ENCODE results near the gene SERPIND1. TPM values are rescaled to one million over a fixed set of nuclear protein-coding genes. Genes with fewer than 3 reads are reported as not detected.

SERPIND1 gene
- polyA plus RNA-seq, 1 donor = not detected

DNA sequence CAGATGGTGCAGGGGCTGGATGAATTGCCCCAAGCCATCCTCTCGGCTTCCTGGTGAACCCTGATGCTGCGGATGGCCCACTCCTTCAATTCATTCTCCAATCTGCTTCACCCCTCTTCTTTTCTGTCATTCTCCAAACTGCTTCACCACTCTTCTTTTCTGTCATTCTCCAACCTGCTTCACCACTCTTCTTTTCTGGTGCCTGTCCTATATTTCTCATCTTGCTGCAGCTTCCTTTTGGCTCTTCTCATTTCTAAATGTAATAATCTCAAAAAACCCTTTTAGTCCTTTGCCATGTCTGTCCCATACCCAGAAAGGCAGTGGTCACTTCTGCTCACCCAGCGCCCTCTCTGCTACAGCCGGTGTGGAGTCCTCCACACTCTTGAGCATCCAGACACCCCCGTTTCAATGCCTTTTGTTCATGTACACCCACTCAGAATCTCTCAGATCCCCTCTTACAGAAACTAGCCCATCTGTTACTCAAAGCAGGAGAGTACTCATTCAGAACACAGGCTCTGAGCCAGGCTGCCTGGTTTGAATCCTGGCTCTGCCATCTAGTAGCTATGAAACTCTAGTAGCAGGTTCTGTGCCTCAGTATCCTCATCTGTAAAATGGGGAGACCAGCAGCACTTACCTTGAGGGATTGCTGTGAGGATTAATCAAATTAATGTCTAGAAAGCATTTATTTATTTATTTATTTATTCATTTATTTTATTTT is 14.9 kb downstream of the SERPIND1 start:
- no peak for DNase-seq (ENCODE audit: low read depth)

DNA sequence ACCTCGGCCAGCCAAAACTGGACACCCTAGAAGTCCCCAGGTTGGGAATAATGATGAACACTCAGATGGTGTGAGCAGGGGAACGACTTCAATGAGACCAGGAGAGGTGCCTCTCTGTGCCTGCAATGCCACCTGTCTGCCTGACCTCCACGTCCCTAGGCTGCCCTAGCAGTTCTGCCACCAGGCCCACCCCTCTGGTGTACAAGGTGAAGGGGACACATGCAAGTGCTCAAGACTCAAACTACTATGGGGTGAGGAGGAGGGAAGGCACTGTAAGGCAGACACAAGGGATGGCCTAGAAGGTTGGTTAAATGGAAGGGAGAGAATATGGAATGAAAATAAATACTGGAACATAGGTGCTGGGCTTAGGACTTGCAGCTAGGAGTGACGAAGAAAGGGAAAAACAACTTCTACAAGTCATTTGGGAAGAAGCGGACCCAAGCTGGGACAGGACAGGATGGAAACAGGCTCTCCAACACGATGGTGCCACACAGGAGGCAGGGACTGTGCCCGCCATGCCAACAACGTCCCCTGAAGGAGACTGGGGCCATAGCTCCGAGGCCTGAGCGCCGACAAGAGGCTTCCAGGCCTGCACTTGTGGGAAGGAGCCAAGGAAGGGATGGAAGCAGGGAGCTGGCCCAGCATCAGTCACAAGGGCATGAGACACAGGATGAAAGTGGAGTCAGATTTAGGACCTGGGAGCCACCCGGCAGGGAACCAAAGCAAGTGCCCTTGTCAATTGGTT is 18.5 kb downstream of the SERPIND1 start:
- DNase-seq (ENCODE audit: low read depth) = no peak

DNA sequence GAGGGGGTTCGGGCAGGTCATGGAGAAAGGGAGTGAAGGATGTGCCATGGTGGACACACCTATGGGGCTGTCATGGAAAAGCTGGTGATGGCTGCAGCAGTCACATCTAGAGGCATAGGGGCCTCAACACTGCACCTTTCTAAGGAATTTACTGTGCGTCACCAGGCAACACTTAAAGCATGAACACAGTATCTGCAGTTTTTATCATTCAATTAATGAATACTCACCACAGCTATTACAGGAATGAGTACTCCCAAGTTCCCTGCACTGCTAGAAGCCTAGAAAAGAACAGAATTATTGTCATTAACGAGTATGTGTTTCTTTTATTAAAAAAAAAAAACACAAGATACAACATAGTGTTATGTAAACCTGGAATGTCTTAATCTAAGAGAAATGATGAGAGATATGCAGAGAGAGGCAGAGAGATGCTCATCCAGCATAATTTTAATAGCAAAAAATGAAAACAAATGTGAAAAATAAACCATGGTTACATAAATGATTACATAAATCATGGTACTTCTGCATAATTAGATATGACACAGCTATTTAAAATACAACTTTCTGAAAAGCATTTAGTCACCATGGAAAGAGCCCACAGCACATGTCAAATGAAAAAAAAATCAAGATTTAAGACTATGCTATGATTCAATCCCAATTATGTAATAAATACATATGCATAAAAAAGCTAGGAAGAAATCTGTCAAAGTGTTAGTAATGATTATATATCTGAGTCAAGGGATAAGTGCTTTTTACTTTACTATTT is 19.2 kb downstream of the SERPIND1 start:
- no peak for DNase-seq (ENCODE audit: low read depth)

DNA sequence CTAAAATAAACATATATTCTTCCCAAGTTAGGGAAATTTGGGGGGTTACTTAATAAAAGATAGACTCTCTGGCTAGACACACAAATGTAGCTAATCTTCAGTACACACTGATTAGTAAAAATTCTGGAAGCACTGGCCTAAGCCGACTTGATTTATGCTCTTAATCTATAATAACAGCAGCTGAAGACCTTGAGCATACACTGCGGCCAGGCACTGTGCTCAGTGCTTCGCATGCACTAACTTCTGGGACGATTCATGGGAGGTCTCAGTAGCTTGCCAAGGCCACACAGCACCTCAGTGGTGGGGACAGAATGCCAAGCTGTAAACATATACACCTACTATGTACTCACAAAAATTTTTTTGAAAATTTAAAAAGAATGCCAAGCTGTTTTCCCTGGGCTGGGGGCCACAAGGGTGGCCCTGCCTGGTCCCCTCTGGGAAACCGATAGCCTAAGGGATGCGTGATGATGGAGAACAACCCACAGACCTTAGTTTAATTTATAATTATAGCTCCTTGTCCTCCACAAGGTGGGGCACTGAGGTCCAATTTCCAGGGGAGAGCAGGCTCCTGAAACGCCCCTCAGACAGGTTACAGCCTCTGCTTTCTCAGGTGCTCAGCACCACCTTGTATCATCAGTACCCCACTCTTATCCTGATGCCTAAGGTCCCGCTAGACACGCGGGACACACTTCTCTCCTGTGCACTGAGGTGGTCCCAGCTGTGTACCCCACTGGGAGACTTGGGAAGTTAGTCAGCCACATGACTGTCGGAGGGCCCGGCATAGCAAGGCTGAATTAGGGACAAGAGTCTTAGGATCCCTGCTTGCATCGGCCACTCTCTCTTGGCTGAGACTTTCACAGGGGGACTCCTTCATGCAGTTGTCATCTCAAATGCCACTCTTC is 20.1 kb downstream of the SERPIND1 start:
- no peak for DNase-seq (ENCODE audit: low read depth)

DNA sequence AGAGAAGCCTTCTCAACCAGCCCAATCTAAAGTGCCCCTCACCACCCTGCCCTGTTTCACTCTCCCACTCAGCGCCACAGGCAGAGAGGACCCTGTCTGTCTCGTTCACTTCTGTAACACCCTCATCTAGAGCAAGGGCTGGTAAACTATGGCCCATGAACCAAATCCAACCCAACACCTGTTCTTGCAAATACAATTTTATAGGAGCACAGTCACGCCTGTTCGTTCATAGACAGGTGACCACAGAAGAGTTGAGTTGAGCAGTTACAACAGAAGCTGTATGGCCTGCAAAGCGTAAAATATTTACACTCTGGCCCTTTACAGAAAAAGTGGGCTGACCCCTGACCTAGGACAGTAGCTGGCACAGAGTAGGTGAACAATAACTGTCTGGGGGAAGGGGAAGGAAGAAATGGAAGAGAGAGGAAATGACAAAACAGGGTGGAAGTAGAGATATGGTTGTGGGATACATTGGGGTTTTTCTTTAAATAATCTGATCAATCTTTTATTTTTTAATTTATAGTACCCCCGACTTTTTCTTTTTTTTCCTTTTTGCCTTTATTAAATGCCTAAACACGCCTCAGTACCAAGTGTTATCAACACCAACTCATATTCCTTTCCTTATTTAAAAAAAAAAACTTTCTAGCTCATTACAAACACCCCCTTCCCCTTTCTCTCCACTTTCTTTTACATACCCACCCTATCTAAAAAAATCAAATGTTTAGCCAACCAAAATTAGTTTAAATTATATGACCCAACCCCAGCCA is 20.9 kb downstream of the SERPIND1 start:
- DNase-seq (ENCODE audit: low read depth) = no peak

DNA sequence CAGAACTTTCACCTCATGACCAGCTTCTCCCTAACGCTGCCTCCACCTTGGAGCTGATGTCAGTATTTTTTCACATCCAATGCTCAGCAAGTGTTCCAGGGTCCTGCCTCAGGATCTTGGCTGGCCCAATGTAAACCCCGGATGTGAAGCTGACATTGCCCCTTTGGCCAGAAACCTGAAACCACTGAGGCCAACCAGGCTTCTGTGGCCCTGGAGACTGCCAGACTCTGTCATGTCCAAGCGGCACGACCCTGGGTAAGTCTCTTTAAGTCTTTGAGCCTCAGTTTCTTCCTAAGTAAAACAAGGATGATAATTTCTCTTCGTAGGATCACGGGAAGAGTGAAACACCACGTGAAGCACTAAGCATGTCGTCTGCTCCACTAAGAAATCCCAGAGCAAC is 22.8 kb downstream of the SERPIND1 start:
- DNase-seq (ENCODE audit: low read depth) = no peak

DNA sequence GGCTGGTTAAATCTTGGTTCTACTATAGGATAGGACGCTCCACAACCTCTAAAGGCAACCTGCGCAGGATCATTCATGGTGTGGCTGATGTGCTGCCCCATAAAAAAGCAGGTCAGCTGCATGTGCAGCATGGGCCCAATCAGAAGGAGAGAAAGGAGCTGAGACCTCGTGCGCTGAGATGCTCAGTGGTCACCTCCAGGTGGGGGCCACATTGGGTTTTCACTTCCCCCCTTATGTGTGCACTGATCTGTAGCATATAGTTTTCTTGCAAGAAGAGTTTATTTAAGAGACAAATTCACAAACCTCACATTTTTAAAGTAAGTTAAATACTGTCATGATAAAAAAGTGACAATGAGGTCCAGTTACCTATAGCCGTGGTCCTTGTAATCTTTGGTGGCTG is 24.3 kb downstream of the SERPIND1 start:
- DNase-seq (ENCODE audit: low read depth) = no peak

DNA sequence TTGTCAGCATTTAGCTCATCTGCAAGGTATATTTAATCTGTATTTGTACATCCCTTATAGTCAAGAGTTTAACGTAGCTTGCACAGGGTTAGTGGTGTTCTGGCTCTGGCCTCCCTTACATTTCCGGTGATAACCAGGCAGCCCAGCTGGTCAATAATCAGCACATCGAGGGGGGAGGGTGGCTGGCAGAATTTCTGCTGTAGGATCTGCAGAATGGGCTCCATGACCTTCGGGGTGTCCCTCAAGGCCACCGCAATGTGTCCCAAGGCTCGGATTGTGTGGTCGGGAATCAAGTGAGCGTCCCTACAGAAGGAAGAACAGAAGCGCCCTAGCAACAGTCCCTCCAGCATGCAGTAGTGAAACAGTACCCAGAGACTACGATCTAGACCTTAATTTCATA is 25.1 kb downstream of the SERPIND1 start:
- no peak for DNase-seq (ENCODE audit: low read depth)

DNA sequence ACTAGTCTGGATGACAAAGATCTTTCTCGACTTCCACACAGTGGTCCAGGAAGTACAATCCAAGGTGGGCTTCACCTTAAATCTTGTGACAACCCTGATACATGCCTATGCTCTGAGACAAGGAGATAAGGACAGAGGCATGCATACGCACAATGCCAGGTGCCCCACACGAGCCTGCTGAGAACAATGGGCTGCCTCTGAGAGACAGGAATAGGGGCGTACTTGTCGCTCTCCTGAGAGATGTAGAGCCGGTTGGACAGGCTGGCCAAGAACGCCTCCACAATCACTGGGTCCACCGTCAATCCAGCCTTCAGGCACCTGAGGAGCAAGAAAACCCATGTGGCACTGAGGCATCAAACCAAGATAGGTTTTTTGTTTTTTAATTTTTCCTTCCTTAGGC is 25.5 kb downstream of the SERPIND1 start:
- DNase-seq (ENCODE audit: low read depth) = no peak

DNA sequence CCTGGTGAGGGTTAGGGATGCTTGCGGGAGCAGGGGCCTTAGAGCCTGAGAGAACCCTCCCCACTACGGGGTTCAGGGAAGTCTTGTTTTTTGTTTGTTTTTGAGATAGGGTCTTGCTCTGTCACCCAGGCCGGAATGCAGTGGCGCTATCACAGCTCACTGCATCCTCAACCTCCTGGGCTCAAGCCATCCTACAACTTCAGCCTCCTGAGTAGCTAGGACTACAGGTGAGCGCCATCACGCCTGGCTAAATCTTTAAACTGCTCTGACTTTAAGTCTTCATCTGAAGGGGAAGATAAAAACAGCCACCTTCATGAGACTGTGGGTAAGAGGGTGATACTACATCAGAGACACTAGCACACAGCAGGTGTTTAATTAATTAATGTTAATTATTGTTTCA is 28.5 kb downstream of the SERPIND1 start:
- no peak for DNase-seq (ENCODE audit: low read depth)

DNA sequence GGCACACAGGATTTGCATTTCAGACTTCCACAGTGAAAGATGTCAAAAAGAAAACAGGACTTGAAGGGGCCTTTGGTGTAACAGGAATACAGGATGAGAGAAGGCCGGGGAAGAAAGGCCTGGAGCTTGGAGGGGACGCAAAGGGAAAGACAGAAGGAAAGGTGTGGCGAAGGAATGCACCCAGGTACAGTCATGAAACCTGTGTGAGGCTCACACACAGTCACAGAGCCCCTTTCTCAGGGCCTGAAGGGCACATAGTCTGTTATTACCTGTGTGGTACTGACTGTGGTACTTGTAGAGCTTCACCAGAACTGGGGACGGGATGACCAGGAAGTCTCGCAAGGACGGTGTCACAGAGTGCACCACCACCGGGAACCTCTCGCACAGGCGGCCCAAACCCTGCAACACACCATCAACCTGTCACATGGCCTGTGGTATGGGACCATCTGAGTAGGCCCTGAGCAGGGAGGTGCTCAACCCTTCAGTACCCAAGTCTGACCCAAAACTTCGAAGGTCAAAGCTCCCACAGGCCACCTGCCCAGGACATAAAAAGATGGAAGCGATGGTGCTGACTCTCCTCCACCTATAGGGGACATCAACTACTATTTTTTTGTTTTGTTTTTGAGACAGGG is 29.1 kb downstream of the SERPIND1 start:
- no peak for DNase-seq (ENCODE audit: low read depth)

DNA sequence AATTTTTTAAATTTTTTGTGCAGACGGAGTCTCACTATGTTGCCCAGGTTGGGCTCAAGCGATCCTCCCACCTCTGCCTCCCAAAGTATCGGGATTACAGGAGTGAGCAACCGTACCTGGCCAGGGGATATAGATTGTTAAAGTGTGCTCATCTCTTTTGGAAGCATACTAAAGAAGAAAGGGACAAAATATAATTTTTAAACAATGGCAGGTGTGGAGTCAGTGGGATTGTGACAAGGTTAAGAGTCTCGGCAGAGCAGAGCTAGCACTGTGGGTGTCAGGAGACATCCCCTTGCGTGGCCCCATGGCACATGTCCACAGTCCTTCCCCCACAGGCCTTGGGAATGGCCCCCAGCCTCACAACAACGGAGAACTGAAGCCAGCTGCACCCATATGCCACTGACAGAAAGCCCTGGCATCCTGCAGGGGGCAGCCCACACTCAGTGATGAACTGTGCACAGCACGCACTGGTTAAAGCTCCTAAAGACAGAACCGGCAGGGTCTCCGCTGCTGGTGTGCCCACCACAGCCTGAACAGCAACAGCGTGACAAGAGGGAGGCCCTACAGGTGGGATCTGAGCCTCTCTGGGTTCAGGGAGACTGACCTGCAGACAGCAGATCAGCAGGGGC is 29.9 kb downstream of the SERPIND1 start:
- DNase-seq (ENCODE audit: low read depth) = no peak

DNA sequence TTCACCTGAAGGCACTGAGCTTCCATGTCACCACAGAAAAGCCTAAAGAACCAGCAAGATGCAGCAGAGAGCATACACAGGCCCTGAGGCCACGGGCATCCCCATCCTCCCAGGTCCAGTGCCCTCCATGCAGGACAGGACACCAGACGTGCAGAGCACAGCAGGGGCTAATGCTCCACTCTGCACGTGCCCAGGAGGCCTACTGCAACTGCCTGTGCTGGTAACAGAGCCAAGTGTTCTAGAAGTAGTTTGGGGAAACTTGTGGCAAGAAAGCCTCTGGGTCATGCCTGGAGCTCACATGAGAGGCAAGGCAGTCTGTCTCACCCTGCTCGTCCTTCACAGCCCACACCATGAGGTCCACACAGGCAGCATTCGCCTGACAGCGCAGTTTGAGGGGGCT is 30.7 kb downstream of the SERPIND1 start:
- DNase-seq (ENCODE audit: low read depth) = no peak

DNA sequence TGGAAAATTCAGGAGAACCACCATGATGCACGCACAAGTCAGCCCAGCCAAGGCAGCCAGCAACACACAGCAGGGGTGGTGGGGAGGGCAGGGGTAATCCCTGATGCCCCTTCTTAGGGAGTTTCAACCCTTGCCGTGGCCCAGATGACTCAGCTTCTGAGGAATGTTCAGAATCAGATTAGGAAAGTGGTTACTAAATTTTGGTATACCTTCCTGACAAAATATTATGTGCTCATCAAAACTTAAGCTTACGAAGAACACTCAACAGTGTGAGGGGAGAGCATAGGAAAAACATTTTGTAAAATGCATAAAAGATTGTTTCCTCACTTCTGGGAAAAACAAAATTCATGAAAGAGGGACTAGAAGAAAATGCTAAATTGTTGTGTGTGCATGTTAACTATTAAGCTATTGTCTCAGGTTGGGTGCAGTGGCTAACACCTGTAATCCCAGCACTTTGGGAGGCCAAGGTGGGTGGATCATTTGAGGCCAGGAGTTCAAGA is 32.1 kb downstream of the SERPIND1 start:
- DNase-seq (ENCODE audit: low read depth) = no peak

DNA sequence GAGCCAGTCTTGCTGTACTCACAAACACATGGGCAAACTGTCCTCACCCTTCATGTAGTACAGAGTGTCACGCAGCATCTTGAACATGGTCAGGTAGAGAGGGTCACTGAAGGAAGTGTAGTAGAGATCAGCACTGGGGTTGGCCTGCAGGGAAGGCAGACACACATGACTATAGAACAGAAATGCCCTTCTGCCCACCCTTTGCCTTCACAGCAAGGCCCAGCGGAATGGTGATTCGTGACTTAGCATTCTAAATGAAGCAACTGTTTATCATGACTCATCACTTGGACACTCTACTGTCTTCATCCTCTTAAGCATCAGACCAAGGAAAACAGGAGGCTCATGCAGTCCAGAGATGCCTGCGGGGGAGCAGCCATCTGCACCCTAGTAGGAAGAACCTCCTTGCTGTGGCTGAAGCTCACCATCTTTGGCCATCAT is 33.4 kb downstream of the SERPIND1 start:
- DNase-seq (ENCODE audit: low read depth) = no peak

DNA sequence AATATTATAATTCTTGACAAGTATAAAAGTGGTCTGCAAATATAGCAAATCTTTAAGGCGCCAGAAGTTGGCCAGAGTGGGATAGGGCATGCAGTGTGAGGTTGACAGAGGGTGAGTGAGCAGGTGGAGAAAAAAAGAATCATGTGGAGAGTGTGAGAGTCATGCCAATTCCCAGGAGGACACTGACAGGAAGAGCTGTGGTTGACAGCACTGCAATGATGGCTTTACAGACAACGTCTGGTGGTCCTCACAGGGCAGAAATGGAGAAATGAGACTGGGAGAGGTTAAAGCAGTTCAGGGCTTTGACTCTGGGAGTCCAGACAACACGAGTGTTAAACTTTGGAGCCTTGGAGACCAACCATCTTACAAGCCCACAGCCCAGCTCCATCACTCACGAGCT is 34.9 kb downstream of the SERPIND1 start:
- no peak for DNase-seq (ENCODE audit: low read depth)

DNA sequence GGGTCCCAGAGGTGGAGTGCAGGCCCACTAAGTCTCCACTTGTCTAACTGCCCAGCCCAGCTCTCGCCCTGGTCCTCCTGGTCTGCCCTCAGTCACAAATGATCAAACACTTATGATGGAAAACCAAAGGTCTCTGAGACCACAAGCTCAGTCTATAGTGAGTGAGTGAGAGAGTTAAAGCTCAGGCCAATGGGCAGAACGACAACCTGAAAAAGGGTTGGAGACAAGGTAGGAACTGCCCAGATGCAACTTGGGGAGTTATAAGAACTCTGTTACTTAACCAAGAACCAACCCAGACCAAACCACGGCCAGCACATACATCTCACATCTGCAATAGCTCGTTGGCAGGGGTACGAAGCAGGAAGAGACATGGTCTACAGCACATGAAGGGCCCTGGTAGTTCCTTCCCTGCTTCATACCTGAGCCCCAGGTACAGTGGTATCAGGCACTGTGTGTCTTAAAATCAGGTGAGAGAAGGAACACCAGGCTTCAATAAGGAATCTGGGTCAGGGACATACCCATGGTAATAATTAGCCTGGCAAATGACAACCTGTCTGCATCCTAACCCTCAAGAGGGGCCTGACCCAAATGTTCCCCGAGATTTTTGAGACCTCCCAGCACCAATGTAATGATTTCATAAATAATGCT is 35.7 kb downstream of the SERPIND1 start:
- no peak for DNase-seq (ENCODE audit: low read depth)

DNA sequence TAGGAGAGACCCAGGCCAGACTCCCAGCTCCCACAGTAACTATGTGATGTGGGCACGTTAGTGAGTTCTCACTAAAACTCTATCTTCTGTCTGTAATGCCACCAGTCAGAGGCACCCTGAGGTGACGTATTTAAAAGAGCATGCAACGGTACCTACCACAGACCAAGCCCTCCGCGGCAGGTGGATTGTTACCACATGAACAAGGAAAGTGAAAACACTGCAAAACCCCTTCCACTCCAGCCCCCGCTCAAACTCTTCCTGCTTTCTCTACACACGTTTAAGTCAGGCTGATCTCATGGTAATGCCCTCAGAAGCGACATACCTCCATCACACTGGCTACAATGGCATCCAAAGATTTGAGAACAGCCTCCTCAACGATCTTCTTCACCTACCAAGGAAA is 36.7 kb downstream of the SERPIND1 start:
- no peak for DNase-seq (ENCODE audit: low read depth)

DNA sequence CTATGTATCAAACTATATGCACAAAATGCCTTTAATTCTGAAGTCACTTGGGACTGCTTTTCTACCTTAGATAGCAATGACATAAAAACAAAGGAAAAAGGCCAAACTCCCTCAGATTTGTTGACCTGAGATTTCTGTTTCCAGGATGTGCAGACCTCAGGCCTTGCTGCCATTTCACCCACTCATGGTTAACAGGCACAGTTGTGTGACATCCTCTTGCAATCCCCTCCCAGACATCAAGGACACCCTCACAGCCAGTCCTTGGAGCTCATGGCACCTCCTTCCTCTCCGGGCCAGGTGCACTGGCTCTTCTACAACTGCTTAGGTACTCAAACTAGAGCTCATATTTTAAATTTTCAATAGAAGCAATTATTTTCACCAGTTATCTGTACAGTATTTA is 37.3 kb downstream of the SERPIND1 start:
- no peak for DNase-seq (ENCODE audit: low read depth)
